ENCODE measurements around the gene ZNF804B.

ZNF804B gene

DNA sequence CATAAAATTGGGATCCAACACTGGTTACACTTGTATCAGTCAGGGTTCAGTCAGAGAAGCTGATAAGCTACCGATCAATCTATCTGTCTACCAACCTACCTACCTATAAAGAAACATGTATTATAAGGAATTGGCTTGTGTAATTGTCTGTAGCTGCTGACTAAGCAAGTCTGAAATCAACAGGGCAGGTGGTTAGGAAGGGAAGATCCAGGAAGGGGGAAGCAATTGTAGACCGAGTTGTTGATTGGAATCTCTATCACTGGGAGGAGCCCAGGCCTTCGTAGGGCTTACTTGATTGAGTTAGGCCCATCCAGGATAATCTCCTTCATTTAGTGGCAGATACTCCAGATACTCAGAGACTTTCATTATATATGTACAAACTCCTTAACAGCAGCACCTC, 307.5 kb downstream of the ZNF804B start:
- no peak for FAIRE-seq
- no peak for DNase-seq (ENCODE audit: insufficient read length, low spot score)

GRCh38 chr7:89072081-89072480, 312.6 kb downstream of the ZNF804B start:
- no peak for FAIRE-seq
- no peak for DNase-seq (ENCODE audit: insufficient read length, low spot score)

DNA sequence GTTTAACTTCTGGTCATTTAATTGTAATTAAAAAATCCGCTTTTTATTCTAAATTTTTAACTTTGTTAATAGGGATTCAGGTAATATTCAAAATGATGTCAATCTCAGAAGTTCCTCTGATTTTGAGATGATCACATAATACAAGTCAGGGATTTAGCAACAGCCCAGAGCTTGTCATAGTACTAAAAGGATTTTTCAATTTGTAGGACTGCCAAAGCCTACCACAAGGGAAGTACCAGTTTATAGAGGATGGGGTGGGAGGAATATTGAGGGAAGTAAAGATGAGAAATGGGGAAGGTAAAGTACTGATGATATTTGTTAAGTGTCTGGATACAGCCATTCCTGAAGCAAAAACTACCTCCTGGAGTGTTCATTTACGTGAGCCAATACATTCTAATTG, 314.3 kb downstream of the ZNF804B start:
- FAIRE-seq = no peak
- DNase-seq (ENCODE audit: insufficient read length, low spot score) = no peak

- no peak for DNase-seq (ENCODE audit: insufficient read length, low spot score)
- no peak for FAIRE-seq
Observed at GRCh38 chr7:89077992-89078391, 318.5 kb downstream of the ZNF804B start.

DNA sequence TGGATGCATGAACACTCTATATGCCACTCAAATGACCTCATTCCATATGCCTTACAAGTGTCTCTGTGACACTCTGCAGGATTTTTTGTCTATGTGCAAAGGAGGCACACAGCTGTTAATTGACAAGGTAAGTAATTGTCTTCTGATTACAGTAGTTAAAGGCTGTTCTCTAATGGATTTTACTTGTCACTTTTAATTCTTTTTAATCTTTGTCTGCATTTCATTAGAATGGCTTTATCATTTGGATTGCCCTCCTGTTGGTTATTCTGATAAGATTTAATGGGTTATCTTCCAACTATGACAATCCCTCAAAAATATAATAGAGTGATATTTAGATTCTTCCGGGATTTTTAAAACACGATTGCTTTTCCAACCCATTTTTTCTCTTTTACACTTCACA, 326.1 kb downstream of the ZNF804B start:
- FAIRE-seq (no peak), DNase-seq (ENCODE audit: insufficient read length, low spot score) (no peak)

- no peak for DNase-seq (ENCODE audit: insufficient read length, low spot score)
- no peak for FAIRE-seq
Observed at GRCh38 chr7:89091550-89091949, 332.1 kb downstream of the ZNF804B start.

DNA sequence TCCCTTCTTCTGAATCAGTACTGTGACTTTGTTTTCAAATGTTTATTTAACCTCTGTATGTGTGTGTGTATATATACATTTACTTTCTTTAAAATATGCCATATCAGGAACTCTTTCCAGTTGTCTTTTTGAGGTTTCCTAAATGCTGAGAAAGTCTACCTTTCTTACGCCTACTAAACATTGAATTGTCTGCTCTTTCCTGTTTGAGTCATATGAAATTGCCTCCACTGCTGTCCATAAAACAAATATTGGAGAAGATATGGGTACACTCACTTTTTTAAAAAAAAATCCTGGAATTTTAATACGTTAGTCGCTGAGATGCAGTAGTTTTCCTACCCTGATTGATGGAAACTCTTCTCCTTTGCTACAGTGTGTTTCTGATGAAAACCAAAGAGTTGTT, 334.8 kb downstream of the ZNF804B start:
- FAIRE-seq = no peak

DNA sequence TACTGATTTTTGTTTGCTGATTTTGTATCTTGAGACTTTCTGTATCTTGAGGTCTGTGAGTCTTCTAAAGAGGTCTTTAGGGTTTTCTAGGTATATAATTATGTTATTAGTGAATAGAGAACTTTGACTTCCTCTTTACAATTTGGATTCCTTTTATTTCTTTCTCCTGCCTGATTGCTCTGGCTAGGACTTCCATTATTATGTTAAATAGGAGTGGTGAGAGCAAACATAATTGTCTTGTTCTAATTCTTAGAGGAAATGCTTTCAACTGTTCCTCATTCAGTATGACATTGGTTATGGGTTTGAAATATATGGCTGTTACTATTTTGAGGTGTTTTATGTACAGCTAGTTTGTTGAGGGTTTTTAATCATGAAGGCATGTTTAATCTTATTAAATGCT, 344.1 kb downstream of the ZNF804B start:
- no peak for FAIRE-seq
- no peak for DNase-seq (ENCODE audit: insufficient read length, low spot score)

More for the DNA sequence above, 334.8 kb downstream of the ZNF804B start:
- no peak for DNase-seq (ENCODE audit: insufficient read length, low spot score)

- DNase-seq (ENCODE audit: insufficient read length, low spot score) = no peak
- FAIRE-seq = no peak
Observed at GRCh38 chr7:89104748-89105685, 345.5 kb downstream of the ZNF804B start.

DNA sequence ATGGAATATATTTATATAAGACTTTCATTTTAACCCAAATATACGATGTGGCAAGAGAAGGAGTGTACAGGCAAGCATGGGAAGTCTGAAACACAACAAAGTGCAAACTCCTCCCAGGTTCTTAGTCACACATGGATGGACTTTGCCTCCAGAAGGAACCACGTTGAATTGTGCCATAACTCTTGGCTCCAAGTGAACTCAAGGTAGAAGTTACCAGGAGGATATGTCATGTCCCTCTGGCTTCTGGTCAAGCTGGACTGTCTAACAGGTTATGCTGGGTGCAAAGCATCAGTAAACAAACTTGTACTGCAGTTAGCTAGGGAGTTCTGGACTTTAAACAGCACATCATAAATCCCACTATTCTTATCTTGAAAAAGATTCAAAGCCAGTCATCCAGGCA, 364.4 kb downstream of the ZNF804B start:
- no peak for FAIRE-seq
- no peak for DNase-seq (ENCODE audit: insufficient read length, low spot score)

GRCh38 chr7:89129600-89130375, 370.3 kb downstream of the ZNF804B start:
- no peak for DNase-seq (ENCODE audit: insufficient read length, low spot score)
- no peak for FAIRE-seq

DNA sequence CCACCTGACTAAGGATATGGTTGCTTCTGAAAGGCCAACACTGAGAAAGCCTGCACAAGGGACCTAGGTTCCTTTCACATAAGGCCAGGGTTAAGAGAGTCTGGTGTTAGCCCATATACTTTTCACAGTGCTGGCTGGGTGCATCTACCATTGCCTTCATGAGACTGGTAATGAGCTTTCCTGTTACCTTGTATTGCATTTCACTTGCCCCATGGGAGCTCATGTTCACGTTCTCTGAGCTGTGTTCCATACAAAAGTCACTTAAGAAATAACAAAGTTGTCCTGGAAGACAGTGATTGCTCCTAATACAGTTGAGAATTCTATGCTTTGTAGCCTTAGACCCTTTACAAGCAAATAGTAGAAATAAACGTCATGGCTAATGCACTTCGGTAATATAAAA, 373.9 kb downstream of the ZNF804B start:
- no peak for FAIRE-seq
- no peak for DNase-seq (ENCODE audit: insufficient read length, low spot score)

DNA sequence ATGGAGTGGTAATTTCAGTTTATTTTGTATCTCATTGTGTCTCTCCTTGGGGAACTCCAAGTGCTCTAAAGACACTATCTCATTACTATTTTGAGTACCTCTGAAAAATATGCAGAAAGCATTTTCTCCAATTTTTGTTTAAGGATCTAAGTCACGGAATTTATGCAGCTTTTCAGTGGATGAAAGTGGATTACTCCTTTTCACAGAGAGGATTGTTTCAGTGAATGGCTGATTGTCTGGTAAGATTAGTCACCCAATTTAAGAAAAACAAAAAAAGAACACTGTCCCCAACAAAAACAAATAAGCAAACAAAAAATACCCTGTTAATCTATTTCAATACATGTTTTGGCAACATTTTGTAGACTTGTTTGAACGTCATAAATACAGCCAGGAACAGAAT, 374.3 kb downstream of the ZNF804B start:
- FAIRE-seq = no peak

DNA sequence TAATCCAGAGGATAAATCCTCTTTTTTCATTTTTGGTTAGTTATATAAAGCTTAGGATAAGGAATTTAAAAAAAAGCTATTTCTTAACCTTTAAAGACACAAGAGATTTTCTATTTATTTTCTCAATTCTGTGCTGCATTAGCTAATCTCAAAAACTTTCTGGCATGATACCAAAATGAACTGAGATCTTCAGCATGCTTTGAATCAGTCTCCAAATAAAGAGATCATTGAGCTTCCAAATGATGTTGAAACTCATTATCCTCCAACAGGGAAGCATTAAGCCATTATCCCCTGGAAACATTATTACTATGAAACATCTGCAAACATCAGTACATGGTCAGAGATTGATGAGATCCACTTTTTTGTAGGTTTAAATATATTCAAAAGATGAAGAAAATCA, 386.3 kb downstream of the ZNF804B start:
- FAIRE-seq (no peak), DNase-seq (ENCODE audit: insufficient read length, low spot score) (no peak)

More for the DNA sequence above, 374.3 kb downstream of the ZNF804B start:
- DNase-seq (ENCODE audit: insufficient read length, low spot score) = no peak

DNA sequence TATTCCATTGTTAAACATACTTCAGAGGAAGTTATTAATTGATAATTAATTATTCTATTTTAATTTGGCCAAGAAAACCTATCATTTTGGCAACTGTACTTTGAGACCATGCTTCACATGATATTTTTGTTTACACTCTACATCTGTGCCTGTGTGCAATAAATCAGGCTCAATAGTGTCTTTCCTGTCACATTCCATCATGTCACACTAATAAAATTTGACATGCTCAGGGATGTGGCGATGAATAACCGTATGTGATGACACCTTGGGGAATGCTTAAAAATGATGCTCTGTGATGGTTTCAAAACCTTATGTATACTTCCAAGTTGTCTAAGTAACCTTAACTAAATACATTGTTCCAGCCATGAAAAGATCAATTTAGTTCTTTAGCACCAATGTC, 400.6 kb downstream of the ZNF804B start:
- DNase-seq (ENCODE audit: insufficient read length, low spot score) (no peak), FAIRE-seq (no peak)

GRCh38 chr7:89165421-89165820, 405.9 kb downstream of the ZNF804B start:
- FAIRE-seq (no peak), DNase-seq (ENCODE audit: insufficient read length, low spot score) (no peak)

DNA sequence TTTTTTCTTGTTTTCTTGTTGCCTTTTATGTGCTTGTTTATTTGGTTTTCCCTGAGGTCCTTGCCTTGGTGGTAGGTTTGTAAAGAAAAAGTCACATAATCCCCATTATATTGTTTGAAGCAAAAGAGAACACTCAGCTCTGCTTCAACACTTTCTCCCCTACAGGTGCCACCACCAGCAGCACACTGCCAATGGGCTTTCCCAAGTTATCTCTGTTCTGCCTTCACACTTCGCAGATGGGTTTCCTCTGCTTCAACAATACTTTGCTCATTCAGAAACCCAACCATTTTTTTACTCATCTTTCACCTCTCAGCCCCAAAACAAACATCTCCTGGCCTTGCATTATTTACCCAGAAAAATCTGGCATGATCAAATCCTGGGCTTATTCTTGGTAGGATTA, 411.1 kb downstream of the ZNF804B start:
- FAIRE-seq = no peak
- no peak for DNase-seq (ENCODE audit: insufficient read length, low spot score)

DNA sequence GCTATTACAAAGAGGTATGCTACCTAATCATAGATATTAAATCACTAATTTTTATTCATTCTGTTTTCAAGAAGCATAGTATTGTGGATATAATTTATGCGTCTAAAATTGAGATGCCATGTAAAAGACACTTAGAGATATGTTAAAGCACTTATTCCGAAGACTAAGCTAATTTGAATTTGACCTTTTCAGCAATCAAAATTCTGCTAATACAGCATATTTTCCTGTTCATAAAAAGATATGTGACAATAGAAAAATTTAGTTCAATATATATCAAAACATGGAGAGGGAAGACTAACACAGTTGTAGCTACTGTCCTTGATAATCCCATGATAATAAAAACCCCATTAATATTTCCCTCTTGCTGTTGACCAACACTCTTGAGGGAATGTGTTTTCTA, 422.6 kb downstream of the ZNF804B start:
- FAIRE-seq (no peak), DNase-seq (ENCODE audit: insufficient read length, low spot score) (no peak)

DNA sequence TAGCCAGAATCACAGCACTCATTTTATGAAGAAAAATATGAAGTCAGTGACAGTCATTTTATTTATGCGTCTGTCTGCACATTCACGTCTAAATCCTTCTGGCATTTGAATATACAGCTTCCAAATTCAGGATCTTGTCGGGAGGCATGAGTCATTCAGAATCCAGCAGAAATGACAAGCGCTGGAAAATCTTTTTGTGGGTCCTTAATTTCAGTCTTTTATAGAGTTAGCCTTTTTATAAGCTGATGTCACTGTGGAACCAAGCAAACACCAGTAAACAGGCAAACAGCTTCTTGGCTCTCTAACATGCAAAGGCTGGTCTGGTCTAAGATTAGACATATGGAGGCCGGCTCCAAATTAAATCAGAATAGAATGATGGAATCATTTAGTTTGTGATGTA, 424.2 kb downstream of the ZNF804B start:
- FAIRE-seq = no peak
- DNase-seq (ENCODE audit: insufficient read length, low spot score) = no peak

DNA sequence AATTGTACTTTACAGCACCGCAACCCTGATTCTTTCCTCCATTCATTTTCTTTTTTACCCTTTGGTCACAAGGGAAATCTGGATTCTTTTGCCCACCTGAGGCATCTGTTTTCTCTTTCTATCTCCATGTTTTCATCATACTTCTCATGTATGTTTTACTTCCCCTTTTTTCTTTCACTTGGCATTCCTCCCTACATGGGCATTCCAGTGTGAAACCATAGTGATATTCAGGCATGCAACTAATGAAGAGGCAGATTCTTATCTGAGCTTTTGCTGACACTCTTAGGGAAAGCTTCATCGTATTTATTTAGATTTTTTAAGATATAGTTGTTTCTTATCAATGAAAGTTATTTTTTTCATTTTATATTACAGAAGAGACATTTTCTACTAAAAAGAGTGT, 441.3 kb downstream of the ZNF804B start:
- no peak for FAIRE-seq
- DNase-seq (ENCODE audit: insufficient read length, low spot score) = no peak

- DNase-seq (ENCODE audit: insufficient read length, low spot score) (no peak), FAIRE-seq (no peak)
Observed at GRCh38 chr7:89223900-89224395, 464.4 kb downstream of the ZNF804B start.
